ENCODE results near the gene PARD3B.

Gene PARD3B

GRCh38 chr2:204544961-204545860, at the start of gene PARD3B:
TSS of gene PARD3B (plus strand) at chr2:204545475. CDS start at chr2:204546000, 525 bp downstream.
- peak; percentile 71 for DNase-seq

GRCh38 chr2:204496779-204497178, 48.5 kb upstream of the PARD3B start:
- no peak for DNase-seq

DNA sequence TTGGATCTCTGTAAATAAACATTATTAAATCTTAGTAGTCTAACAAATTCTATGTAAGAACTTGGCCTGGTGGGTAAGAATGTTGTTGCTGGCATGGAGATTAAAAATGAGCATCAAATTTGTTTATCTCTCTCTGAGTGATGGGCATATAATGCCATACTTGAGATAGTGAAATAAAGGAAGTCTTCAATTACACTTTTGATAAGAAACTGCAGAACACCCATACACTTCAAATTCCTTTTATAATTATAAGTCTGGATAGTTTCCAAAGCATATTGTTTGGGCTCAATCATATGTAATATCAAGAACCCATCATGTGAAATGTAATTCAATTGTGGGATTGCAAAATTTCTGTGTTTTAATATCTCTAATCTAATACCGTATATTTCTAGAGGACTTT, 47.4 kb upstream of the PARD3B start:
- DNase-seq, result no peak

GRCh38 chr2:204498291-204498690, 47.0 kb upstream of the PARD3B start:
- DNase-seq, result no peak

- DNase-seq, result peak; percentile 80
Measured at GRCh38 chr2:204503869-204504268, 41.4 kb upstream of the PARD3B start.

- no peak for DNase-seq
Measured at GRCh38 chr2:204504594-204504993, 40.7 kb upstream of the PARD3B start.

DNA sequence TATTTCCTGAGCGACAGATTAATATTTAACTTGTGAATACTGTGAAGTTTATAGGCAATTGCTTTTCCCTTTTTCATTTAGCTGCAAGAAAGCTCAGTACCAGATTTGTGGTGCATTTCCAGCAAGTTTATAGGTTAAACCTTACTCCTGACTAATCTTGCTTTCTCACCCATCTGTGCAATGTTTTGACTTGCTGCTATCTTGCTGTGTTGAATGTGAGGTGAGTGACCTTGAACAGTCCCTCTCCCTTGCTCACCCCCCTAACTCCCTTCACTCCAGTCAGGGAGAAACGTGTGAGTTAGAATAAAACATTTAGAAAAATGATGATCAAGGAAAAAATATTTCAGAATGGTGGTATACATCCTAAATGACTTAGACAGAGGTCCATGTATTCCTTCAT, 39.8 kb upstream of the PARD3B start:
- DNase-seq, result peak; percentile 63

DNA sequence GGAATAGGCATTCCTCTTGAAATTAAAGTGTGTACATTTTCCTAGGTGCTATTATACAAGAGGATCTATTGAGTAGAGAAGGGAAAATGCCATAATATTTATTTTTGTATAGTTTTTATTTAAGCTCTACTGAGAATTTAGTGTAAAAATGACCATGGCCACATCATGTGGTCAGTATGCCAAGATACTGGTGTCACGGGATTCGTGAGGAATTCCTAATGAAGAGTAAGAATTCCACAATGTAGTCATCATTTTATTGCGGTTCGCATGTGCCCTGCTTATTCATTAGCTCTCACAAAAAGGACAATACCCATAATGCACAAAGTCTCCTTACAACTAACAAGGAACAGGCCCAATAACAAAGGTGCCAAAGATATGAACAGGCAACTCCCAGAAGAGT, 39.3 kb upstream of the PARD3B start:
- DNase-seq, result peak; percentile 93

- DNase-seq, result no peak
Measured at GRCh38 chr2:204507636-204508035, 37.6 kb upstream of the PARD3B start.

- DNase-seq, result no peak
Measured at GRCh38 chr2:204510709-204511420, 34.4 kb upstream of the PARD3B start.

- DNase-seq, result no peak
Measured at GRCh38 chr2:204514439-204514838, 30.8 kb upstream of the PARD3B start.

GRCh38 chr2:204515416-204515815, 29.9 kb upstream of the PARD3B start:
- DNase-seq, result no peak

DNA sequence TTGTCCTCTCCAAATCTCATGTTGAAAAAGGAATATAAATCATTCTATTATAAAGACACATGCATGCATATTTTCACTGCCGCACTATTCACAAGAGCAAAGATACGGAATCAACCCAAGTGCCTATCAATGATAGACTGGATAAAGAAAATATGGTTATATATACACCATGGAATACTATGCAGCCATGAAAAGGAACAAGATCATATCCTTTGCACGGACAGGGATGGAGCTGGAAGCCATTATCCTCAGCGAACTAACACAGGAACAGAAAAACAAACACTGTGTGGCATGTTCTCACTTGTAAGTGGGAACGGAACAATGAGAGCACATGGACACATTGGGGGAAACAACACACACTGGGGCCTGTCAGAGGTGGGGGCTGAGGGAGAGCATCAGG, 28.1 kb upstream of the PARD3B start:
- DNase-seq, result no peak

DNA sequence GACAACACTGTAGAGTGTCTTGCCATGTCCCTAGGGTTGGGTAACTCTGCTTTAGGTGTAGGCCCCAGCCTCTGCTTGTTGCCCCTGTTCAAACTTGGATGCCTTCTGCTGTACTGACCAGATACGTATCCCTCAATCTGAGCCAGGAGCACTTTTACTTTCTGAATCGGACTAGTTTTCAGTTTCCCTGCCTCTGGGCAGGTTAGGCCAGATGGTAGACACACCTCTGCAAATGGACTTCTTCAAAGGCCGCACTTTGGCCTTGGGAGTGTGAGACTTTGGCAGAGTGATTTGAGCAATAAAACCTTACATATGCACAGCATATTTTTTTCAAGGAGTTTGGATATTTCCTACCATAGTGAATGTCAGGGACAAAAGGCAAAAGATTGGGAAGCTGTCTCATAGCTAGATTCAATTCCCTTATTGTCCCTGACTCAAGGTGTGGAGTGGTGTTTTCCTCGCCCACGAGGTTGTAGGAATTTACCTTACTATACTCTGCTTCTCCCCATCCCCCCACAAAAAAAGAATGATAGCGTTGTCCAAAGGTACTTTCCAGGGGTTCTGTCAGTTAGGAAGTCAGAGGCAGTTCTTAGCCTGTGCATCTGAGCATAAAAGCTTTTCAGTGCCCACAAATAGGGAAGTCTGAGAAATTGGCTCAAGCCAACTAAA, 15.3 kb upstream of the PARD3B start:
- DNase-seq, result no peak

DNA sequence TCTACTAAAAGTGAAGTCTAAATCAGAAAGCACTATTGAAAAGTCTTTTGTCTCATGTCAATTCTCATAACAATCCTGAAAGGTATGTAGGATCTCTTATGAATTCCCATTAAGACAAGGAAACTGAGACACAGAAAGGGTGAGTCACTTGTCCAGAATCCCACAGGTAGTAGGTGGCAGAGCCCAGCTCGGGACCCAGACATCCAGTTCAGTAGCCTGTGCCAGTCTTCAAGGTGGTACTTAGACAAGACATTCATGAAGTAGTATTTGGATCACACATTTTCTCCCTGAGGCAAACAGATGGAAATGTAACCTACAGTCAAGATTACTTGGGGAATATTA, 14.8 kb upstream of the PARD3B start:
- DNase-seq, result no peak

GRCh38 chr2:204533629-204534370, 11.5 kb upstream of the PARD3B start:
- DNase-seq, result peak; percentile 60

GRCh38 chr2:204535356-204535755, 9.9 kb upstream of the PARD3B start:
- DNase-seq, result no peak

DNA sequence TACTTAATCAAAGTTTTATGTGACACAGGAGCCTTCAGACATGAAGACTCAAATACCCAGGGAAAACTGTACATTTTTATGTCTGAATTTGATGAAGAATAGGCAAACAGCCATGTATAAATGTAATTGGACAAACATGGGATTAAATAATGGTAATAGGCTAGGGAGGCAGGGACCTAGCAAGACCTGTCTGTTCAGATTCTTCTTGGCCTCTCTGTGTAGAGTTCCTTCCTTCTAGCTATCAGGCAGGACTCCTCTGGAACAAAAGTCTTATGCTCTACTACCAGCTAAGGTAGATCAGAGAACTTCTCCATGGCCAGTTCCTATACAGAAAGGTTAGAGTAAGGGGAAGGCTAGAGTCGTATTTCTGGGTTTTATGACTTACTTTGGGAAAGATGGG, 9.5 kb upstream of the PARD3B start:
- DNase-seq, result no peak

DNA sequence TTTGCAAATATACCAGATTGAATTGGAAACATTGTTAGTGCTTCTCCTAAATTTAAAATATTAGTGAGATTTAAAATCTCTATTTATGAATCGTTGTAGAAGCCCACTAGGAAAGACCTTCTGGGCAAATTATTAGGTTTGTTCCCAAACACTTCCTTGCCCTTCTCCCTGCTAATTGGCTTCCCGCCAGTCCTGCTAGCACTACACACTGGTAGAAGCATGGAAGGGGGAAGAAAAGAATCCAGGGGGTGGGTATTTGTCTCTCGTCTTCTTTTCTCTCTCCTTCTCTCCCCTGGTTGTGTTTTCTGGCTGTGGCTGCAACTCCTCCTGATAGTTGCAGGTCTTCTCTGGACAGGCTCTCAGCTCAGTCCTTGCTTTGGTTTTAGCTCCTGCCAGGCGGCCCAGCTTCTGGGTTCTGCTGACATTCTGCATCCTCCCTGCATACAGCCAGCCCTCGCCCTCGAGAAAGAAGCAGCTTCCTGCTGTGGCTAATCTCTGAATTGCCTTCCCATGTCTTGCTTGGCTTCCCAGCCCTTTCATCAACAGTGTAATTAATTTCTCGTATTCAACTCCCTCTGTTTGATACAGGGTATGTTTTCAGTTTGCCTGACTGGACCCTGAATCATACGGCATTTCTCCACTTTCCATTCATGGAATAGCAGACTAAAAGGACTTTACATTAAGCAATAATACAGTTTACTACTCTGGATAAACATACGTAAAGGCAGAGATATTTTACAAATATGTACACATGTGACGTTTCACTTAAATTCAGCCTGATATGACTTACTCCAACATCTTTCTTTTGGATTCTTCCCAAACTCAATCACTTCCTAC, 6.9 kb upstream of the PARD3B start:
- peak; percentile 77 for DNase-seq

DNA sequence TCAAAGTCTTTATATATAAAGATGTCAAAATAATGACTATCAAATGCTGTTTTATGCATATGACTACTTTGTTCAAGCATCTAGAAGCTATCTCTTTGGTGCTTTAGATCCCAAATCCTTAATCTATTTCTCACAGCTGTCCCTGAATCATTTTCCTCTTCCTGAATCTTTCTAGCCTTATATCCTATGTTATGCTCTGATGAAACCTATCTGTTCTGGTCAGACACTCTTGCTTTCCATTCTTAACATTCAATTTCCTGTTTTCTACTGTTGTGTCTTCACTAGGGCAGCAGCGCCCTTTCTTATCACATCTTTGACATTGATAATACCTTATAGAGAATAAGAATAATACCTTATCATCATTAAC, 6.3 kb upstream of the PARD3B start:
- no peak for DNase-seq

DNA sequence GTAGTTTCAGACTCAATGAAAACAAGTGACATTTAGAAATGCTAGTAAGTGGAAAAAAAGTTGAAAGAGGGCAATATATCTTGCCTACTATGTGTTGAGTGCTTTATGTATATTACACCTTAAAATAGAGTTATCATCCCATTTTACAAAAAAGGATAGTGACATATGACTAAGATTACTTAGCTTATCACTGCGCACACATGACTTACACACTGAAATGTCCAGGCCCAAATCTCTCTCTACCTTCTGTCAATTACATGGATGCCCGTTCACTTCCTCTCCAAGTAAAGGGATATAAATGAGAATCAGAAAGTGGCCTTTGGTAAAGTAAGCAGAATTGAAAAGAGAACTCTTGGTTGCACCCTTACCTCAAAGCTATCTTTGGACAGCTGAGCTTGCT, 3.6 kb upstream of the PARD3B start:
- DNase-seq, result no peak

DNA sequence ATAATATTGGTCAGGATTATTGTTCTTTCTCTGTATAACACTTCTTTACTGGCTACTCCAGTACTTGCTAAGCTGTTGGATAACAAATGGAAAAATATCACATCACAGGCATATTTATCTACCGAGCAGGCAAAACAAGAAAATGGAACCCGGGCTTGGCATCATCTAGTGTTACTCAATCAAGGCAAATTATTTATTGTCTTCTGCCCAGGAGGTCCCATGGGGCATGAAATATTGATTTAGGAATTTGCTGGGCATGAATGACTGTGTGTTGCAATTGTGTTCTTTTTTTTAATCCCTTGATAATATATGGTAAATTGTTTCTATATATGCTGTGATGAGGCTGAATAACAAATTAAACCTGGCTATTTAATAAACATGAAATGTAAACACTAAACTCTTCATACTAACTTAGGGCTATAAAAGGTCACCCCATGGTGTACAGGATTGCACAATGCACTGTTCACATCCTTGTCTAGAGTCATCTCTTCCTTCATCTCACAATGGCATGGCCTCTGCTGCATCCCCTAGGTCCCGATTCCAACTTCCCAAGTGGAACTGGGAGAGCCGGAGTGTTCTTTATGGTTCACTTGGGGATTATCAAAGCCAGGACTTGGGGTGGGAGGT, 2.2 kb upstream of the PARD3B start:
- no peak for DNase-seq

All from EL (cell line).